HK-2 (cell line): Measurements from ENCODE around the gene PI4K2A.
A peak's percentile ranks its signal among the peaks of the same experiment; 100 is the strongest.

Source experiments
- DNase-seq: peaks from one replicate; pipeline ENCODE4 v3.0.0-alpha.2; 2018; ENCODE audit not compliant: unreplicated experiment

Gene PI4K2A

DNA sequence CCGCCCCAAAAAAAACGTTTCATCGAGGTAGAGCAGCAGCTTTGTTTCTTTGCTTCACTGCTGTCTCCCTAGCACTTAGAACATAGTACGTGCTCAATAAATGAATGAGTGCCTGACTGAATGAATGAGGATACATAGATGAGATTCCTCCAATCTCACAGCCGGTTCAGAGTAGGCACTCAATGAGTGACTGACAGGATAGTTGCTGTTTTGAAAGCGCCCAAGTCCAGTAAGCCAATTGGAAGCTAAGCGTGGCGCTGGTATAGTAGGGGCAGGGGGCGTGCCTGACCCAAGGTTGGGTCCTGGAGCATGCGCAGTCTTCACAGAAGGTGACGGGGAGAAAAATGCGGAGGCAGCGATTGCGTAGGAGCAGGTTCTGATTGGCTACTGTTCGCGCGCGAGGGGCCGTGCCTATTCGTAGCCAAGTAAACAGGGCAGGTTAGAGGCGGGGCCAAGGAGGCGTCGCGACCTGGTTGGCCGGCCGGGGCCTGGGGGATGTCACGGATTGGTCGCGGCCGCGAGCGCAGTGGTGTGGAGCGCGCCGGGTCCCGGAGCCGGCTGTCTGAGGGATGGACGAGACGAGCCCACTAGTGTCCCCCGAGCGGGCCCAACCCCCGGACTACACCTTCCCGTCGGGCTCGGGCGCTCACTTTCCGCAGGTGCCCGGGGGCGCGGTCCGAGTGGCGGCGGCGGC lies at the start of gene PI4K2A:
Gene PI4K2A (plus strand): TSS at position 498 of the 694 bp plus-strand sequence. CDS start 72 bp downstream, at position 570.
- peak; percentile 100 for DNase-seq

DNA sequence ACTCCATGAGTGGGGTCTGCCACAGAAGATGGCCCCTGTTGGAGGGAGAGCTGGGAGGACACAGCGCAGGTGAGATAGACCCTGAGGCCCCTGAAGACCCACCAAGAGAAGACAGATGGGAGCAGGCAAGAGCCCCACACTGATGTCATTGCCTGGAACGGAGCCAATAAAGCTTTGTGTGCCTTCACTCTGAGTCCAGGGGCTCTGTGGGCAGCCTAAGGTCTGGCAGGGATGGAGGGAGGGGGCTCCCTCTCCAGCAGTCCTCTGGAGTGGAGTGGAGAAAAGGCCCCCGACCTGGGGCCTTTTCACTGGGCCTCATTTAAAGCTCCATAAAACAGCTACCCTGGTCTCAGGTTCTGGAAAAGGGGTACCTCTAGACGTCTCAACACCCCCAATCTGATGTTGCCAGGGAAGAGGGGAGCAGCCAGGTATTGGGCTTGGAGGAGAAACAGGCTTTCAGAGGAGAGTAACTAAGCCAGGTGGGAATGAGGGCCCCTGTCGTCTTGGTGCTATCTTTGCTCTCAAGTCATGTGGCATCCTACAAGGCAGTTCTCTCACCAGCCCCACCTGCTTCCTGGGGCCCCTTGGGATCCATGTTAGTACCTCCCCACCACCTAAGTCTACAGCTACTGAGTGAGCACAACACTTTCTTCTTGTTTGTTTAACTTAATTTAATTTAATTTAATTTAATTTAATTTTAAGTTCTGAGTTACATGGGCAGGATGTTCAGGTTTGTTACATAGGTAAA lies 49.5 kb upstream of the PI4K2A start:
- DNase-seq, result no peak

DNA sequence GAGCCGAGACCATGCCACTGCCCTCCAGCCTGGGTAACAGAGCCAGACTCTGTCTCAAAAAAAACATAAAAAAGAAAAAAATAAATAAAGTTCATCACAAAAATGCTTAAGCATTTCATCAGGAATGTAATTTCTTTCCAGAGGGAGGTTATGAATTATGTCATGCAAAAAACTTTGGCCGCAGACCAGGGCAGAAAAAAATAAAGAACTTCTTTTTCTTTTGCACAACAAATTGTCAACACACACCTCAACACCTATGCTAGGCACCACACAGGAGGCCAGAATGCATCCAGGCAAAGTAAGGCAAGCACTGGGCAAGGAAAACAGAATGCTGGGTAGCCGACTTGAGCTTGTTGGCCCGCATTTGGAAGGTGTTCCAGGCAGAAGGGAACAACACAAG lies 47.0 kb upstream of the PI4K2A start:
- DNase-seq, result no peak

DNA sequence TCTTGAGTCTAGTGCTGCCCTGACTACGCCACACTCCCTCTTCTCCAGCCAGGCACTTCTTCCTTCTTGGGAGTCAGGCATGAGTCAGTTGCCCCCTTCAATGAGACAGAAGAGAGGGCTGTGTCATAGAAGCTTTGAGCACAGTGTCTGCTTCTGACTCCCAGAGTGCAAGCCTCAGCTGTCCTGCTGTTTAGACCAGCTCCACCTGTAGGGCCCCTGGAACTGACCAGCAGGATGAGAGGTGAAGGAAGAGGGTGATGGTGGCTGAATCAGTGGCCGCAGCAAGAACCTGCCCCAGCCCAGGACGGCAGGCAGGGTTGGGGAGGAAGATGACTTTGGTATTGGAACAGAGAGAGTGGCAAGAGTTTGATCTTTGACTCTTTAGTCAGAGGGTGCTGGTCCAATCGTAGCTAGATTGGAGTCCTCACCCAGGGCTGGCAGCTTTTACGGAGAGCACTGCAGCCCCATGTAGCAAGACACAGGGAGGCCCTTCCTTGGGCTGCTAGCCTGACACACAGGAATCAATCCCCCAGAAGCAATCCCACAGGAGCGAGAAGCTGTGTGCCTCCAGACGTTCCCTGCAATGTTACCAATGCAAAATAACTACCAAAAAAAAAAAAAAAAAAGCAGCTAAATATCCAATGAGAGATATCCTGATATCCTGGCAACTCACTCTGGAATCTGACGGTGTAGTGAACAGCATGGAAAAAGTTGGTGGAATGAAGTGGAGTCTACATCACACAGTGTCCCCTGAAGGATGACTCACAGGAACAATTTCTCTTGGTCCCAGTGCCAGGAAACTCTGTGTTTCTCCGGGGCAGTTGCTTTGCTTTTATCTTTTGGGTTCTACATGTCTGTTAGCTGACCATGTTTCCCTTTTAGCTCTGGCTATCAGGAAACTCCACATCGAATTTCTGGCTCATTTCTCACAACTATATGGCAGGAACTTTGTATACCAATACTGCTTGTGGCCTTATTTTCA lies 44.1 kb upstream of the PI4K2A start:
- DNase-seq, result peak; percentile 74

DNA sequence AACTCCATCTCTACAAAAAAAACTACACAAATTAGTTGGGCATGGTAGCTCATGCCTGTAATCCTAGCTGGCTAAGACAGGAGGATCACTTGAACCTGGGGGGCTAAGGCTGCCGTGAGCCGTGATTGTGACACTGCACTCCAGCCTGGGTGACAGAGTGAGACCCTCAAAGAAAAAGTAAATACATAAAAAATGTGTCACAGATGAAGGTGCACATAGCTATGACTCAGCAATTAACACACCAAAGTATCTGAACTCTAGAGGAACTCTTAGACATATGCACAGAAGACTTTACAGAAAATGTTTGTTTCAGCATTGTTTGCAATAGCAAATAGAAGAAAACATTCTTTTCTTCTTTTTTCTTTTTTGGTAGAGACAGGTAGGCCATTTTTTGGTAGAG lies 42.7 kb upstream of the PI4K2A start:
- no peak for DNase-seq

DNA sequence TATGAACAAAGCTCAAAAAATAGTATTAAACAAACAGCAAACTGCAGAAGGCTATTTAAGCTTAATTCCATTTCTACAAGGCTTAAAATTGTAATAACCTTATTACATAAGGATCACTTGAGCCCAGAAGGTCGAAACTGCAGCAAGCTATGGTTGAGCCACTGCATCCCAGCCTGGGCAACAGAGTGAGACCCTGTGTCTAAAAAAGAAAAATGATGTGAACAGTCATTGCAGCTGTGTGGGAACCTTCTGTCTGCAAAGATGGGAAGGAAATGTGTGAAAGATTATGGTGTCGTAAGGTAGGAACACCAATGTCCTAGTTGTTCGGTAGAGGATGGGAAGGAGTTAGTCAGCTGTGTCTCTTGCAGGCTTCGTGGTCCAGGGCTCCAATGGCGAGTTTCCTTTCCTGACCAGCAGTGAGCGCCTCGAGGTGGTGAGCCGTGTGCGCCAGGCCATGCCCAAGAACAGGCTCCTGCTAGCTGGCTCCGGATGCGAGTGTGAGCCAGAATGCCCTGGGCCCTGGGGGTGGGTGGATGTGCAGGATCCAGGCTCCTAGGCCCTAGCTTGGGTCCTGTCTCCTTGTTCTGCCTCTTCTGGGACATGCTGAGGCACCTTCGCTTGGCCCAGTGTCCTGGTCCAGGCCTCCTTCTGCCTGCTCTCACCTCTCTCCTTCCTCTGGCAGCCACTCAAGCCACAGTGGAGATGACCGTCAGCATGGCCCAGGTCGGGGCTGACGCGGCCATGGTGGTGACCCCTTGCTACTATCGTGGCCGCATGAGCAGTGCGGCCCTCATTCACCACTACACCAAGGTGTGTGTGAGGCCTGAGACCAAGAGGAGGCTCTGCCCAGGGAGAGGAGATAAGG lies 41.8 kb upstream of the PI4K2A start:
- no peak for DNase-seq

DNA sequence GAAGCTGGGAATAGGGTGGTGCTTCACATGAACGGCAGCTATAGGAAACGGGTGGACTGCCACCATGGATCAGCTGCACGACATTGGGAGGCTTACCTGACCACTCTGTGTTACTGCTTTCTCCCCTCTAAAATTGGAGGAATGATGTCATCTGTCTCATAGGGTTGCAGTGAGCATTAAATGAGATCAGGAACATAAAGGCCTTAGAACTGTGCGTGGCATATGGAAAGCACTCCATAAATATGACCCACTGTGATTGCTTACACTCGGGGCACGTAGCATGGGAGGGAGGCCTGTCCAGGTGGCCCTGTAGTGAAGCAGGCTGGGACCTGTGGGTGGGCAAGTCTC lies 41.2 kb upstream of the PI4K2A start:
- no peak for DNase-seq

DNA sequence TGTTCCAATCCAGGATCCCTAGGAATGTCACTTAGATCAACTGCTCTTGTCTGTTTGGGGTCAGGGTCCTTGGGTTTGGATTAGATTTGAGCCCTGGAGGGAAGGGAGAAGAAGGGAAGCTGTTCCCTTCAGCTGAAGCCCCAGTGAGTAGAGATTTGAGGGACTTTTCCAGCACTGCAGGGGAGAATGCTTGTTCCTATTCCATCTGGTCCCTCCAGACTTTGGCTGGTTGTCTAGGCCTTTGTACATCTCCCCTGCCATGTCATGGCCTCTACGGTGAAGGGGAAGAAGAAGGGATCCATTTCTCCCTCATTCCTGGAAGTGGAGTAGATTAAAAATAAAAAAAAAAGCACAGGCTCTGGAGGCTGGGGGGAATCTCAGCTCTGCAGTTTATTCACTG lies 39.9 kb upstream of the PI4K2A start:
- no peak for DNase-seq

DNA sequence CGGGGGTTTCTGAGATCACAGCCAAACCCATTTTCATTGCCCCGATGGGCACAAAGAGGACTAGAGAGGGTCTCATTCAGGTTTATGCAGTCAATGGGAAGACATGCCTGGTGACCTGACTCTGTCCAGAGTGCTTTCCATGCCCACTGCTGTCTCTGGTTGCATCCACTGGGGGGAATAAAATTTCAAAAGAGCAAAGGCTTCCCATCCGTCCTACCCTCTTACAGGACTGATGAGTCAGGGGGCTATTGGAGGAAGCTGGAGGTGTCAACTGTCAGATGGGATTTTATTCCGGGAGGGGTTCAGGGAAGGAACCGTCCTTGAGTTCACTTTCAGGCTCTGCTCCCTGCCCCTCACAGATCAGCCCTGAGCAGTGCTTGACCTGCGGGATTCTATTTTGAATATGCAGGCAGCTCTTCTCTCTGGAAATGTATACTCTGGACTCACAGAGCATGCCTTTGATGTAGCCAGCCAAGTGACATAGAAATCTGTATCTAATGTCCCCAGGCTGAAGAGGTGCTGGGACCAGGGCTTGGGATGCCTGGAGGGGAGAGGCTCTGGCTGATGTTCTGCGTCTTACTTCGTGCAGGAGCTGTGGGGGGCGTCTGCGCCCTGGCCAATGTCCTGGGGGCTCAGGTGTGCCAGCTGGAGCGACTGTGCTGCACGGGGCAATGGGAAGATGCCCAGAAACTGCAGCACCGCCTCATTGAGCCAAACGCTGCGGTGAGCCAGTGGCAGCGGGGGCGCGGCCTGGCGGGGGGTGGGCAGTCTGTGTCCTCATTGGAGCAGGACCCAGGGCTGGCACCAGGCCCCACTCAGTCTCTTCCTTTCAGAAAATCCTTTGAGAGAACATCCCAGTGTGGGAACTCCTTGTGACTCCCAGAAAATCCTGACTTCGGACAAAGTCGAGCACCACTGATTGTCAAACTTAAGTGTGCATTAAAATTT lies 38.9 kb upstream of the PI4K2A start:
- DNase-seq, result no peak

DNA sequence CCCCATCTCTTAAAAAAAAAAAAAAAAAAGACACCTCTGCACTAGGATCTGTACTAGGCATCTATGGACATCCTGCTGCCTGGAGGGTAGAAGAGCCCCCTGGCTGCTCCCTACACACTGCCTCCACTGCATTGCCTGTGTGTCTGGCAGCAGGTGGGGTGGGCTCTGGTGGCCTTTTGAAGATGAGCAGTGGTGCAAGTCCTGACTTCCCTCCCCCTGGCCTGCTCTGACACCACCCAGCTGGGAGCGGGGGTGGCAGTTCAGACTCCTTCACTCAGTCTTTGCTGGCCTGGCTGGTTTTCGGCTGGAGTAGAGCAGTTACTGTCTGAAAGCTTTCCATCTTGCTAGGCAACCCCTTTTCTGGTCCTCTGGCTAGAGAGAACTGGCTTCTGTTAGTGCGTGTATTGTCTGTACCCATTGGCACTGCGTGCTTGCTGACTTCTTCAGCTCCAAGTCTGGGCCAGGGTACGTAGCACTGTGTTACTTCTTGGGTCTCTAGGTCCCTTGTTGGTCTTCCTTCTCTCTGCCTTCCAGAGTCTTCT lies 33.3 kb upstream of the PI4K2A start:
- DNase-seq, result no peak

DNA sequence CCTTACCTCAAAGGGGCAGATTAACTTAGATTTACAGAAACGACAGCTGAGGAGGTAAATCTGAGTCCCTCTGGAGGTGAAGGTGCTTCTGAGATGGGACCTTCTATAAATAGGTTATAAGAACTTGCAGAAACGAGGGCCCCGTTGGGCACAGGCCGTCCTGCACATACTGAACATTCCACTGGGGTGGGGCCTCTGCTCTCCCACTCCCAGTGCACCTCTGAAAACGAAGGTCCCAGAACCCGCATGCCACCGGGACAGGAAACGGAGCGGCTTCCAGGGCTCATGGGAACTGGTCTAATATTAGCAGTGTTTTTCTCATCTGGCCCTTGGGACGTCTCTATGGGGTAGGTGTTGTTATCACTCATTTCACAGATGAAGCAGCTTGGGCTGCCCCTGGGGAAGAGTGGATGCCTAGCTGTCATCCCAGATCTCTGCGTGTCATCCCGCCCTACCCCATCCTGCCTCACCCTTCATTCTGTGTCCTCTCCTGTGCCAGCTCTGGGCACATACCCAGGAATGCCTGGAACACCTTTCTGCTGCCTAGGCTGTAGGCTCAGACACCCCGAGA lies 31.4 kb upstream of the PI4K2A start:
- DNase-seq, result no peak

DNA sequence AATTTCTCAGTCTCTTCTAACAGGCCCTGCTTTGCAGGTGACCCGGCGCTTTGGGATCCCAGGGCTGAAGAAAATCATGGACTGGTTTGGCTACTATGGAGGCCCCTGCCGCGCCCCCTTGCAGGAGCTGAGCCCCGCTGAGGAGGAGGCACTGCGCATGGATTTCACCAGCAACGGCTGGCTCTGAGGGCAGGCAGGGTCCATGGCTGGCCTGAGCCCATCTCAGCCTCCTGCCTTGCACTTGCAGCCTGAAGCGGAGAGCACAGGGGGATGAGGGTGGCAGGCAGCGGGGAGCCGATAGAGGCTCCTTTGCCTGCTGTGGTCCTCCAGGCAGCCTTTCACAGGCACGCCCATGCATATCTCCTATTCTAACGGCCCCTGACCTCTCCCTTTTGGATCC lies 29.0 kb upstream of the PI4K2A start:
- no peak for DNase-seq

DNA sequence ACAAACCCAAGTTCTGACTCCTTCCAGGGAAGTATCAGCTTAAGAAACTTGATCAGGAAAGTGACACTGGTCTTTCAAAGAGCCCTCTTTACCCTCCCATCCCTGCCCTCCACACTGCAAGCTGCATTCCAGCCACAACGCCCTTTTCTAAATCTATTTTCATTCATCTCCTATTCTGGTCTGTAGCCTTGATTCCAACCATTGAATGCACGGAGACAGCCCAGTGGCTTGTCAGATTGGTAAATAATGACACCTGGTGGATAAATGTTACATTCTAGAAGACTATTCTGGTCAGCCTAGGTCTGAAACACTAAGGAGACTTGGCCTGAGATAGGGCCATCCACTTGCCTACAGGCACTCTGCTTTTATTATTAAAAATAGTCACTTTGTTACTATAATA lies 28.1 kb upstream of the PI4K2A start:
- peak; percentile 38 for DNase-seq

DNA sequence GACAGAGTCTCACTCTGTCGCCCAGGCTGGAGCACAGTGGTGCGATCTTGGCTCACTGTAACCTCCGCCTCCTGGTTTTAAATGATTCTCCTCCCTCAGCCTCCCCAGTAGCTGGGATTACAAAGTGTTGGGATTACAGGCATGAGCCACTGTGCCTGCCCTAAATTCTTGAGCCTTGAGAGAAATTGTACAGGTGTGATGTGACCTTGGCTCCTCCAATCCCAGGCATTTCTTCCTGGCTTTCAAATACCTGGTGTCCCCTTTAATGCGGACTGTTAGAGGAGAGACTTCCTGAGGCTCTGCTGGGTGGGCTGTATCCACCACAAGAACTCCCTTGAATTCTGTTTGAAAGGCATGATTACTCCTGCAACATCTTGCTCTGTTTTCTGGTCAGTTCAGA lies 22.2 kb upstream of the PI4K2A start:
- no peak for DNase-seq

DNA sequence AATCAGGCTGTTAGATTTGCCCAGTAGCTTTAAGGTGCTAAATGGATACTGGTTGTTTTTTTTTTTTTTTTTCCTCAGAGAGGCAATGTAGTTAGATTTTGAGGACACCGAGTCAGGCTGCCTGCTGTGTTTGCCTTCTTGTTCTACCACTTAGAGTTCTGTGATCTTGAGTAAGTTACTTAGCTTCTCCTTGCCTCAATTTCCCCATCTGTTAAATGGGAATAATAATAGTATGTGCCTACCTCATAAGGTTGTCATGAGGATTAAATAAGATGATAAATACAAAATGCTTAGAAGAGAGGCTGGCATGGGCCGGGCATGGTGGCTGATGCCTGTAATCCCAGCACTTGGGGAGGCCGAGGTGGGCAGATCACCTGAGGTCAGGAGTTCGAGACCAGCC lies 21.7 kb upstream of the PI4K2A start:
- DNase-seq, result no peak

DNA sequence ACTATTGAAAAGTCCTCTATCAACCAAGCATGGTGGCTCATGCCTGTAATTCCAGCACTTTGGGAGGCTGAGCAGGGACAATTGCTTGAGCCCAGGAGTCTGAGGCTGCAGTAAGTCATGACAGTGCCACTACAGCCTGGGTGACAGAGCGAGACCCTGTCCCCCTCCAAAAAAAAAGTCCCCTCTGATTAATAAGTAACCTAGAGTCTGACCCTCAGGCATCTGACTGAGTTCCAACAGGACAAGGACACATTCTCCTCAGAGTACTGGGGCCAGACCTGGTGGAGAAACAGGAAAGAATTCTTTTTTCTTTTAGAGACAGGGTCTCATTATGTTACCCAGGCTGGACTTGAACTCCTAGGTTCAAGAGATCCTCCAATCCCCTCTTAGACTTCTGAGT lies 17.2 kb upstream of the PI4K2A start:
- DNase-seq, result no peak

DNA sequence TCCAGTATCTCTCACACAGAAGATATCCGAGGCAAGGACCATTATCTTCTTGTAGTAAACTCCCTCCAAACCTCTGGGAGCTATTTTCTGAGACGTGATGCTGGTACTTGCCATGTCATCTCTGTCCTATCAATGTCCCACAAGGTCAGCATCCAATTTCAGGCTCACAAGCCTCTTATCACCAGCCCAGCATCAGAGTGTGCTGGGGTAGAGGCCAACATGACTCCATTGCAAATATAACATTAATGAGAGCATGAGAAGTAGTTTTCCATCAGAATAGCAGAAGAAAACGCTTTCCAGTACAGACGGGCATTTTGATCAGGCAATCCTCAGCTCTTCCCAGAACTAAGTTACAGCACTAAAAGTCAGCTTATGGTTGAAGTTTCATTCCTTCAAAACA lies 12.7 kb upstream of the PI4K2A start:
- no peak for DNase-seq

DNA sequence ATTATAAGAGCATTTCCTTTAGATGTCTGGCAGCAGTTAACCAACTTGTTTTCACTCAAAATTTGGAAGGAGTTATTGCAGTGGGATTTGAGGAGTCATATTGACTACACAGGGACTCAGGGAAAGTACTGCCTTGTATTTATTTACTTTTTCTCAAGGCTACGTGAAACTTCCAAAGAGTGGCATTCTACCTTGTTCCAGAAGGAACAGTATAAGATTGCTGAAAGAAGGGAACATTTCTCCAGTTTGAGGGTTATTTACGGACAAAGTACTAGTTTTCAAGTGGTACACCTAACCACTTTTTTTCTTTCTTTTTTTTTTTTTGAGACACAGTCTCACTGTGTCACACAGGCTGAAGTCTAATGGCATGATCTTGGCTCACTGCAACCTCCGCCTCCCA lies 12.2 kb upstream of the PI4K2A start:
- DNase-seq, result no peak

DNA sequence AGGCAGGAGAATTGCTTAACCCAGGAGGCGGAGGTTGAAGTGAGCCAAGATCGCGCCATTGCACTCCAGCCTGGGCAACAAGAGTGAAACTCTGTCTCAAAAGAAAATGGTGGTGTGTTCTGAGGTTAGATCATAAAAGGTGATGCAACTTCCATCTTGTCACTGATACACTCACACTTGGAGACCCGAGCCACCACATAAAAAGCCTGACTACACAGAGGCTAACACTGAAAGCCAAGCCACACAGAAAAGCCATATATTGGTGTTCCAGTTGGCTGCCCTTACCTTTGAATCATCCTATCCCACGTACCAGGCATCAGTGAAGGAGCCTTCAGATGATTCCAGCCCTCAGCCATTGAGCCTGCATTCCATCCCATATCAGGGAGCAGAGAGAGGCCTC lies 11.2 kb upstream of the PI4K2A start:
- peak; percentile 62 for DNase-seq

DNA sequence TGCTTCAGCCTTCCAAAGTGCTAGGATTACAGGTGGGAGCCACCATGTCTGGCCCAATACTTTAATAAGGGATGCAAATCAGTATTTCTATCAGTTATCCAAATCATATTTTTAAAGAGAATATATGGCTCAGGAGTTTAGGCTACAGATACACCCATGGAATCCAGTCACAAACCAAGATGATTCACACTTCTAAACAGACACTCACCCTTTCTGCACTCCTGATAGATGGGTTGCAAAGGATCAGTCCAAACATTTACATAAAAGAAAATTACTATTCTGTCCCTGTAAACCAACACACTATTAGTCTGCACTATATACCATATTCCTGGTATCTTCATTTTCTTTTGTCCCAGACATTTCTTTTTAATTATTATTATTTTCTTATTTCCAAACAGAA lies 9.4 kb upstream of the PI4K2A start:
- no peak for DNase-seq
